Ascending aorta (tissue), 2 donors: ENCODE results near the gene WDR76. TPM values are rescaled to one million over a fixed set of nuclear protein-coding genes. Genes with fewer than 3 reads are reported as not detected.

Experiments used
- DNase-seq, 2 donors: peaks; one replicate each; pipeline ENCODE4 v3.0.0-alpha.2; 2019; ENCODE audit warnings: low spot score in 2 of 2
- H3K27ac ChIP-seq, 2 donors: fragments of 200-600 bp; sonication (generic); one replicate each; pipeline ENCODE4 v1.5.1; 2016 to 2017; ENCODE audit warnings: mild to moderate bottlenecking in 1 of 2
- H3K27me3 ChIP-seq: fragments of 200-600 bp; sonication (generic); one replicate; pipeline ENCODE4 v1.5.1; 2017
- H3K36me3 ChIP-seq, 2 donors: fragments of 200-600 bp; sonication (generic); one replicate each; pipeline ENCODE4 v1.5.1; 2016
- H3K4me1 ChIP-seq, 2 donors: fragments of 200-600 bp; sonication (generic); one replicate each; pipeline ENCODE4 v1.5.1; 2016 to 2017; ENCODE audit warnings: mild to moderate bottlenecking in 1 of 2
- H3K4me3 ChIP-seq, 2 donors: fragments of 200-600 bp; sonication (generic); one replicate each; pipeline ENCODE4 v1.5.1; 2016 to 2017; ENCODE audit warnings: mild to moderate bottlenecking in 1 of 2
- H3K9me3 ChIP-seq, 2 donors: fragments of 200-600 bp; sonication (generic); one replicate each; pipeline ENCODE4 v1.5.1; 2016
- intact Hi-C: fragments of 100-400 bp; cut with DNase I; formaldehyde crosslinking; loops from one replicate; pipeline ENCODE4 v1.15.1; 2023
- total RNA-seq: library from RNA; depleted of rRNA; stranded (reverse); fragments of >200 nt; gene quantifications from one replicate; pipeline ENCODE4 v1.1.0, GENCODE V29; 2016
- TF ChIP-seq, protein P1 (sequence below), 3 experiments: fragments of 200-600 bp in 2 of 3; fragments of 450-650 bp in 1 of 3; sonication (generic) in 2 of 3; IDR thresholded peaks; one replicate each; pipeline ENCODE4 v1.5.1; 2016 to 2019; ENCODE audit warnings: antibody characterized with exemption in 3 of 3, mild to moderate bottlenecking in 1 of 3, moderate library complexity in 1 of 3

WDR76 gene
- total RNA-seq, 1 donor from 2014 or later, result 5.2 TPM

DNA sequence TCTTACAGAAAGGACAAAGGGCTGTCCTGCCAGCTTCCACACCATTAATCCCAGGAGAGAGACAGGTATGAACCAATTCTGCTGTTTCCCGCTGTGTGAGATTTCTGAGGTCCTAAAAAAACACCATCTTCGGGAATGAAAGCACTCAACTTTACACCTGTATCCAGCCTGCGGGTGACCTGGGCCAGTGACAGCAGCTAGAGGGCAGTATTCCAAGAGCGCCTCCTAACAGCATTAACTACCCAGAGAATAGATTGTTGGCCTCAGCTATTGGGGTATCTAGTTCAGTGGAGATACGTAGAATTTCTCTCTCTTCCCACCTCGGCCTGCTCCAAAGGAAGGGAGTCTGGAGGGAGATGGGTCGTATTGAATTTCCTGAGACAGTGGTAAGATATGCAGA is 55.1 kb downstream of the WDR76 start:
- DNase-seq, result no peak
- H3K27ac ChIP-seq, result no peak overlapping the region
- no peaks in the 10 kb centered on the region for H3K27me3 ChIP-seq
- intact Hi-C loops, result no loop called here
- no peak overlapping the region for H3K4me3 ChIP-seq
- no peaks in the 10 kb centered on the region for H3K4me1 ChIP-seq
- H3K36me3 ChIP-seq, result no peaks in the 10 kb centered on the region
- TF ChIP-seq, protein P1, sequence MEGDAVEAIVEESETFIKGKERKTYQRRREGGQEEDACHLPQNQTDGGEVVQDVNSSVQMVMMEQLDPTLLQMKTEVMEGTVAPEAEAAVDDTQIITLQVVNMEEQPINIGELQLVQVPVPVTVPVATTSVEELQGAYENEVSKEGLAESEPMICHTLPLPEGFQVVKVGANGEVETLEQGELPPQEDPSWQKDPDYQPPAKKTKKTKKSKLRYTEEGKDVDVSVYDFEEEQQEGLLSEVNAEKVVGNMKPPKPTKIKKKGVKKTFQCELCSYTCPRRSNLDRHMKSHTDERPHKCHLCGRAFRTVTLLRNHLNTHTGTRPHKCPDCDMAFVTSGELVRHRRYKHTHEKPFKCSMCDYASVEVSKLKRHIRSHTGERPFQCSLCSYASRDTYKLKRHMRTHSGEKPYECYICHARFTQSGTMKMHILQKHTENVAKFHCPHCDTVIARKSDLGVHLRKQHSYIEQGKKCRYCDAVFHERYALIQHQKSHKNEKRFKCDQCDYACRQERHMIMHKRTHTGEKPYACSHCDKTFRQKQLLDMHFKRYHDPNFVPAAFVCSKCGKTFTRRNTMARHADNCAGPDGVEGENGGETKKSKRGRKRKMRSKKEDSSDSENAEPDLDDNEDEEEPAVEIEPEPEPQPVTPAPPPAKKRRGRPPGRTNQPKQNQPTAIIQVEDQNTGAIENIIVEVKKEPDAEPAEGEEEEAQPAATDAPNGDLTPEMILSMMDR (IDR thresholded peaks at IDR 0.05), result peak in 1 of 3 experiments; percentile 26
- no peaks in the 10 kb centered on the region for H3K9me3 ChIP-seq

DNA sequence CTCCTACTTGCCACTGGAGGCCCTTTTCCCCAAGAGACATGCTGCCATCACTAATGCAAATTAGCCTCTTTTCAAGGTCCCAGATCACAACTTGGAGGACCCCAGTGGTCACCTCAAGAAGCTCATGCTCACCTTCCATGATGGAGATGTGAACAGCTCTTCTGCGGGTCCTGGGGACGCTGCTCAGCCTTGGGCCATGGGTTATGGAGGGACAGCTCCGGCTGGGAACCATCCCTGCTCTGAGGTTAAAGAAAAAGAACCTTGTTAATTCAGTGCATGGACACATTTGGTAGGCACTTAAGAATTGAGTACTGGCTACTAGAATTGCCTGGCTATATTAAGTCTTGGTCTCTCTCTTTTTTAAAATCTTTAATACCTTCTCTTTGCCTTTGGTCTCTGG is 56.8 kb downstream of the WDR76 start:
- Histone ChIP-seq H3K36me3 (no peaks in the 10 kb centered on the region), H3K9me3 (no peaks in the 10 kb centered on the region), H3K4me1 (no peaks in the 10 kb centered on the region), H3K27me3 (no peaks in the 10 kb centered on the region), H3K4me3 (no peak overlapping the region), H3K27ac (no peak overlapping the region)
- DNase-seq, result peak in 1 of 2 donors; percentile 12
- intact Hi-C loops, result no loop called here
- TF ChIP-seq, protein P1 (IDR thresholded peaks at IDR 0.05), result no peak

DNA sequence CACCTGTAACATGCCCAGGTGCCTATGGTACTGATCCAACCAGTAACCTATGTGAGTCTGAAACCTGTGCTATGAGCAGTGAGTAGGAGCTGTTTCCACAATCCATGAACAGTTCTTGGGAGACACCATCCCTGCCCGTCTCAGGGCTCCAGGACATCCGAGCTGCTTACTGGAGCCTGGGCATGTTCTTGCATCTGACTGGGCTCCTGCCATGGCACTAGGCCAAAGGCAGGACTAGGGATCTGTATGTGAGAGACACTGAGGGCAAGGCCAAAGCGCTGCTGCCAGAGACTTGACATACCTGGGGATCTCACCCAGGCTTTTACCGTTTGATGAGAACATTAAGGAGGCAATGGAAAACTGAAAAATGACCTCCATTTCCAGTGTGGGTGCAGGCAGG is 59.8 kb downstream of the WDR76 start:
- intact Hi-C loops, result no loop called here

DNA sequence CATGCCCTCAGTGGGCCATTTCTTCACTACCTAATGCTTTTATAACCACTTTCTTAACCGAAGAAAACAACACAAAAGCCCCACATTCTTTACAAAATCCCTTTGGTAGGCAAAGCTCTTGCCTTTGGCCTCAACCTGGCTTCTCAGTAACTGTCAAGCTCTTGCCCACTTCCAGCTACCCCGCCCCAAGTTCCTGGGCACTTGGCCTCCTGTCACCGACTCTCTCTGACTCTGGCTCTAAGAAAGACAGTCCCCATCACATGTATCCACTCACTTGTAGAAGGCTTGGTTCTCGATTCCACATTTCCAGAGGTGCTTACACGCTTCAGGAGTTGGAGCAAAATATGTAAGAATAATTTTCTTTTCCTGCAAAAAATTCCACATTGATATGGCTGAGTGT is 61.1 kb downstream of the WDR76 start:
- Histone ChIP-seq H3K9me3 (no peaks in the 10 kb centered on the region), H3K36me3 (no peaks in the 10 kb centered on the region), H3K27ac (no peak overlapping the region), H3K4me1 (no peaks in the 10 kb centered on the region), H3K4me3 (no peak overlapping the region), H3K27me3 (no peaks in the 10 kb centered on the region)
- TF ChIP-seq, protein P1 (IDR thresholded peaks at IDR 0.05), result no peak
- intact Hi-C loops, result no loop called here
- DNase-seq, result peak in 1 of 2 donors; percentile 31

More for the DNA sequence above, 59.8 kb downstream of the WDR76 start:
- no peak for DNase-seq
- TF ChIP-seq, protein P1 (IDR thresholded peaks at IDR 0.05), result no peak
- no peaks in the 10 kb centered on the region for H3K36me3 ChIP-seq
- no peaks in the 10 kb centered on the region for H3K4me1 ChIP-seq
- H3K9me3 ChIP-seq, result no peaks in the 10 kb centered on the region
- H3K27ac ChIP-seq, result no peak overlapping the region
- no peak overlapping the region for H3K4me3 ChIP-seq
- no peaks in the 10 kb centered on the region for H3K27me3 ChIP-seq

DNA sequence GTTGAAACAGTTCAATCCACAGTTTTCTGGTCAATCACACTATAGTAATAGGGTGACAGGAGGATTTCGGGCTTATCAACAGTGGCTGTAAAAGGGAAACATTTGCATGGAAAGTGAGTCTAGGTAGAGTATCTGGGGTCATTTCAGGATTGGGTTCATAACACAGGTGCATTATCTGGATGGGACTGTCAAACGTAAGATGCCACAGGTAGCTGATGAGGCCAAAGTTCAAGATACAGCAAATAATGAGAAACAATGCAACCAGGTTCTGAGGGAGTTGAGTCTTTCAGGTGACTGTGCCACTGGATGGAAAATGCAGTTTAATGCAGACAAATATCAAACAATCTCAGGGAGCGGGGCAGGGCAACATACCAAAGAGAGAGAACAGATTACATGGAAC is 62.2 kb downstream of the WDR76 start:
- no peaks in the 10 kb centered on the region for H3K27me3 ChIP-seq
- no peak for DNase-seq
- no peaks in the 10 kb centered on the region for H3K9me3 ChIP-seq
- H3K4me1 ChIP-seq, result no peaks in the 10 kb centered on the region
- no peak overlapping the region for H3K27ac ChIP-seq
- no peak overlapping the region for H3K4me3 ChIP-seq
- H3K36me3 ChIP-seq, result no peaks in the 10 kb centered on the region
- intact Hi-C loops, result no loop called here
- TF ChIP-seq, protein P1 (IDR thresholded peaks at IDR 0.05), result no peak

DNA sequence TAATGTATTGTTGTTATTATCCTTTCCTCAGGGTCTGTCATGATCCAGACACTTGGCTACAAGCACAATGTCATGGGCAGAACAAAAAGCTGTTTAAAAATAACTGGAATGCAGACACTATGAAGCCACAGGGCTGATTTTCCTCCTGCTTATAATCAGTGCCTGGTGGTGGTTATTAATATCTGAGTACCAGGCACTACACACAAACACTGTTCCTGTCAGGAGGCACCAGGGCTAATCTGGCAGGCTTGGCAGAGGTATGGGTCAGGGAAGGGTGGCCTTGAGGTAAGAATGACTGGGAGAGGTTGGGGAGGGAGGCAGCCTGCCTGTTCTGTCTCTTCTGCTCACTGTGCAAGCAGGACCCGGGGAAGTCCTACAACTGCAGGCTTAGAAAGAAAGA is 67.2 kb downstream of the WDR76 start:
- intact Hi-C loops, result no loop called here

More for the DNA sequence above, 67.2 kb downstream of the WDR76 start:
- no peaks in the 10 kb centered on the region for H3K27me3 ChIP-seq
- DNase-seq, result no peak
- H3K4me1 ChIP-seq, result no peaks in the 10 kb centered on the region
- no peak overlapping the region for H3K4me3 ChIP-seq
- no peak overlapping the region for H3K27ac ChIP-seq
- H3K9me3 ChIP-seq, result no peaks in the 10 kb centered on the region
- TF ChIP-seq, protein P1 (IDR thresholded peaks at IDR 0.05), result no peak
- H3K36me3 ChIP-seq, result no peaks in the 10 kb centered on the region
